HG03280 (cell line): Measurements from ENCODE around the gene ZNG1F.
"Not testable (repeated sequence)": the region's sequence is repeated elsewhere in the genome, so short reads cannot be mapped to it uniquely, and the experiment has no call there.

Experiments
- ATAC-seq: cut with Tn5 transposase; IDR thresholded peaks from one replicate; pipeline ENCODE4 v1.9.1; 2021; ENCODE audit warnings: mild to moderate bottlenecking, moderate library complexity; ENCODE audit not compliant: unreplicated experiment

The ZNG1F gene

DNA sequence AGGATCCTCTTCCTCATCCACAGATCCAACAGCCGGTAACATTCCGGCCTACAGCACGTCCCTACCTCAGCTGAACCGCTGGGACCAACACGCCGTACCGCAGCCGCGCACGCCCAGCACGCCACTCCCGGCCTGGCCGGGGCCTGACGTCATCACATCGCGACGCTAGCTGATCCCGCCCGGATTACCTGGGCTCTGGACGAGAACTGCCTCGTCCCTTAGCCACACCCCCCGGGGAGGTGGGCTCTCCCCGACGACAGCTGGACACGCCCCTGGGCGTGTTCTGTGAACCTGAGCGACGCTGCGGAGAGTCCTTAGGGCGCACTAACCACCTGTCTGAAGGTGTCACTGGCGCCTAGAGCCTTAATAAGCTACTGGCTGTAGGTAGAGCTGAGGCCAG is at the start of gene ZNG1F:
Gene ZNG1F (minus strand): TSS at position 101 of the 400 bp plus-strand sequence. CDS start 59 bp downstream, at position 42.
- ATAC-seq = not testable (repeated sequence)

DNA sequence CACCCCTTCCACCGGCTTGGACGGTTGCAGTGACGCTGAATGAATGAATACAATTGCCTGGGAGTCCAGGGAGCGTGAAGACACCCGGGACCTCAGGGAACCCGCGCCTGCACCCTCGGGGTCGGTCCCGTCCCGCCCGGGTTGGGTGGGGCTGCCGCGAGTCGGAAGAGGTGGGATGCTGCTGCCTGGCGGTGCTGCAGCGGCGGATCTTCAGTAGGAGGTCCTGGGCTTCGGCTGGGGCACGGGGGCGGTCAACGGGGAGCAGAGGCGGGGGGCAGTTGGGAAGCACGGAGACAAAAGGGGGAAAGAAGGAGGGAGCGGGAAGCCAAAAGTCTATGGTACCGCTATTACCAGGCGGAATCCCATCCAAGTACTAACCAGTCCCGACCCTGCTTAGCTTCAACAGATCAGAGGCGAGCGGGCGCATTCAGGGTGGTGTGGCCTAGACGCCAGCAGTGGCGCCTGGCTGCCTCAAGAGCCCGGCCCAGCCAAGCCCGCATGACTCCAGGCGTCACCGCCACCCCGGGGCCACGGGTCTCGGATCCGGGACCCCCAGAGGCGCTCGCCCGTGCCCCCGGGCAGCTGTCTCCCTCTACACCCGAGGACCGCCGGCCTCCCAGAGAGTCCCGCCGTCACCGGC is 48.1 kb upstream of the ZNG1F start:
- not testable (repeated sequence) for ATAC-seq

DNA sequence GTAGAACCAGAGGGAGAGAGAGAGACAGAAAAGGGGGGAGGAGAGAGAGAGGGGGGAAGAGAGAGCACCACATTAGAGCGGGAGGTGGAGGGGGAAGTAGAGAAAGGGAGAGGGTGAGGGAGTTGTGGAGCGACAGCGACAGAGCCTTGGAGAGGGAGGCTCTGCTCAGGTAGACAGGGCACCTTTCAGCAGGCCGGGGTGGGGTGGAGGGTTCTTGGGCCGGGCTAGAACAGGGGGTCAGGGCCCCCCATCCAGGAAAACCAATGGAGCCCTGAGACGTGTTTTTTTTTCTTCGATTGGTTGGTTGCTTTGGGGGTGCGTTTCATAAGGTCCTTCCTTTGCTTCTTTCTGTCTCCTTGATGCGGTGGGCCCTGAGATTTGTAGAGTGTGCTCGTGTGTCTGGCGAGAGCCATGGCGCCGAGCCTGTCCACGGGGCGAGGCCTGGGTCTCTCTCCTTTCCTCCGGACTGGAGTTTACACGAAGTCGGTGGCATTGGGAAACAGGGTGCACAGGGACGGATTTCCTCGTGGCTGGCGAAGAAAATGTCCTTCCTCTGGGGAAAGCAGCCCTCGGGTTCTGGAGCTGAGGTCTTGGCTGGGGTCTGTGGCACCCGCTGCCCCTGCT is 47.5 kb upstream of the ZNG1F start:
- ATAC-seq = not testable (repeated sequence)

DNA sequence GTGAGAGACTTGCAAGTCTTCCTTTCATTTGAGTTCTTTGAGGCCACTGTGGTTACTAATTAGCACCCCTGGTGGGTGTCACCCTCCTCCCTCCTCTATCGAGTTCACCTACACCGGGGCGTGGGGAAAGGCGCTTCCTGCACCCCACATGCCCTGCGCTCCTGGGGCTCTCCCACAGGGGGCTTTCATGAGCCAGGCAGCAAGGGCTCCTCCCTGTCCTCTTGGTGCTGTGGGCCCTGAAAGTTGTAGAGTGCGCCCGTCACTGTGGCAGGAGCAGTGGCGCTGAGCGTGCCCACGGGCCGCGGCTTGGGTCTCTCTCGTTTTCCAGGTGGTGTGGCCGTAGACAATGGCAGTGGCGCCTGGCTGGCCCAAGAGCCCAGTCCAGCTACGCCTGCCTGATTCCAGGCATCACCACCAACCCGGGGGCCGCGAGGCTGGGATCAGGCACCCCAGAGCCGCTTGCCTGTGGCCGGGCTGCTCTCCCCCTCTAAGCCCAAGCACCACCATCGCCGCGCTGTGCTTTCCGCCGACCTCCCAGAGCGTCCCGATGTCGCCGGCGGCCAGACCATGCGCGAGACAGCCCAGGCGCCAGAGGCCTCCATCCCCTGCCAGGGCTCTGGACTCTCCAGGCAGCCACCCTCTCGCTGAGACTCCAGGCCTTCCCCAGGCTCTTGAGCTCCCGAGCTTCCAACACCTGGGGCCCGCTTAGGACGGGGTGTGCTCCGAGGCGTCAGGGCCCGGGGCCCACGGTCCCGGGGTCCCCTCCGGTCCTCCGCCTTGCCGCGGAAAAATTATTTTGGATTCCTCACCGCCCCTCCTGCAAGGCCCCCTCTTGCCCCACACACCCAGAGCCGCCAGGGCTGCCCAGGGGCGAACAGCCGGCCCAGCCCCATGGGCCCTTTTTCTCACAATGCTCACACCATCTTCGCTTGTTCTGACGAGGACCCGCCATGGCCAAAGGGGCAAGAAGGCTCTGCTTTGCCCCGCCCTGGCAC is 46.0 kb upstream of the ZNG1F start:
- ATAC-seq = peak; percentile 100

DNA sequence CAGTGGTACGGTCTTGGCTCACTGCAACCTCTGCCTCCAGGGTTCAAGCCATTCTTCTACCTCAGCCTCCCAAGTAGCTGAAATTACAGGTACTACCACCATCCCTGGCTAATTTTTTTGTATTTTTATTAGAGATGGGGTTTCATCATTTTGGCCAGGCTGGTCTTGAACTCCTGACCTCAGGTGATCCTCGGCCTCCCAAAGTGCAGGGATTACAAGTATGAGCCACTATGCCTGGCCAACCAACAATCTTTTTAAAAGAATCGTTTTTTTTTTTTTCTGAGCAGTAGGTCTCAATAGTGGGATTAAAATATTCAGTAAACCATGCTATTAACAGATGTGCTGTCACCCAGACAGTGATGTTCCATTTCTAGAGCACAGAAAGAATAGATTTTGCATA is 45.1 kb upstream of the ZNG1F start:
- ATAC-seq = not testable (repeated sequence)

DNA sequence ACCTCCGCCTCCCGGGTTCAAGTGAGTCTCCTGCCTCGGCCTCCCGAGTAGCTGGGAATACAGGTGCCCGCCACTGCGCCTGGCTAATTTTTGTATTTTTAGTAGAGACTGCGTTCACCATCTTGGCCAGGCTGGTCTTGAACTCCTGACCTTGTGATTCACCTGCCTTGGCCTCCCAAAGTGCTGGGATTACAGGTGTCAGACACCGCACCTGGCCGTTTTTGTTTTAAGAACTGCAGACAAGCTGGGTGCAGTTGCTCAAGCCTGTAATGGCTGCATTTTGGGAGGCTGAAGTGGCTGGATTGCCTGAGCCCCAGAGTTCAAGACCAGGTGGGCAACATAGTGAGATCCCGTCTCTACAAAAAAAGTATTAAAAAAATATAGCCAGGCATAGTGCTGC is 43.2 kb upstream of the ZNG1F start:
- not testable (repeated sequence) for ATAC-seq

DNA sequence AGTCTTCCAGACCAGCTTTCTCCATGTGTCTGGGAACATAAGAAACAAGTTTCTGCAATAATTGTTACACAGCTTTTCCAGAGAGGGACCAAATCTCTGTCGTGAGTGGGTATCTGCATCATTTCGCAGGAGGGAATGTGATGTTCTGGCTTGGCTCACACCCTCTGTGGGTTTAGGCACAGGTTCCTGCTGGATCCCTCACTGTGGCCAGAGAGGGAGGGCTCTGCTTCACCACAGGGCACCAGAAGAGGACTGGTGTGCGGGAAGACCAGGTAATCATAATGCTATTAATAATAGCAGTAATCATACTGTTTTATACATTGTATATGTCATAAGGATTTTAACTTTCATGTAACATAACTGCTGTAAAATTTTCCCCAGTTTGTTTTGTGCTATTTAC is 41.3 kb upstream of the ZNG1F start:
- not testable (repeated sequence) for ATAC-seq

DNA sequence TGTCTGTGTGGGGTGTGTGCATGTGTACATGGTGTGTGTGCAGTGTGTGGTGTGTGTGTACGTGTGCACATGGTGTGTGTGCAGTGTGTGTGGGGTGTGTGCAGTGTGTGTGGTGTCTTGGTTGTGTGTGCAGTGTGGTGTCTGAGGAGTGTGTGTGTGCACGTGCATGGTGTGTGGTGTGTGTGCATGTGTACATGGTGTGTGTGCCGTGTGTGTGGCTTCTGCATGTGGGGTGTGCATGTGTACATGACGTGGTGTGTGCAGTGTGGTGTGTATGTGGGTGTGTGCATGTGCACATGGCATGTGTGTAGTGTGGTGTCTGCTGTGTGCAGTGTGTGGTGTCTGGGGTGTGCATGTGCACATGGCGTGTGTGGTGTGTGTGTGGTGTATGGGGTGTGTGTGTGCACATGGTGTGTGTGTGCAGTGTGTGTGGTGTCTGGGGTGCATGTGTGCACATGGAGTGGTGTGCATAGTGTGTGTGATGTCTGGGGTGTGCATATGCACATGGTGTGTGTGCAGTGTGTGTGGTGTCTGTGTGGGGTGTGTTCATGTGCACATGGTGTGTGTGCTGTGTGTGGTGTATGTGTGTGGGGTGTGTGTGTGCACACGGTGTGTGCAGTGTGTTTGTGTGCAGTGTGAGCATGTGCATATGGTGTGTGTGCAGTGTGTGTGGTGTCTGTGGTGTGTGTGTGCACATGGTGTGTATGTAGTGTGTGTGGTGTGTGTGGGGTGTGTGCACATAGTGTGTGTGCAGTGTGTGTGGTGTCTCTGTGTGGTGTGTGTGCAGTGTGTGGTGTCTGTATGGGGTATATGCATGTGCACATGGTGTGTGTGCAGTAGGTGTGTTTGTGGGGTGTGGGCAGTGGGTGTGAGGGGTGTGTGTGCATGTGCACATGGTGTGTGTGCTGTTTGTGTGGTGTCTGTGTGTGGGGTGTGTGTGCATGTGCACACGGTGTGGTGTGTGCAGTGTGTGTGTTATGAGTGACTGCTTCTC is 40.6 kb upstream of the ZNG1F start:
- no peak for ATAC-seq

DNA sequence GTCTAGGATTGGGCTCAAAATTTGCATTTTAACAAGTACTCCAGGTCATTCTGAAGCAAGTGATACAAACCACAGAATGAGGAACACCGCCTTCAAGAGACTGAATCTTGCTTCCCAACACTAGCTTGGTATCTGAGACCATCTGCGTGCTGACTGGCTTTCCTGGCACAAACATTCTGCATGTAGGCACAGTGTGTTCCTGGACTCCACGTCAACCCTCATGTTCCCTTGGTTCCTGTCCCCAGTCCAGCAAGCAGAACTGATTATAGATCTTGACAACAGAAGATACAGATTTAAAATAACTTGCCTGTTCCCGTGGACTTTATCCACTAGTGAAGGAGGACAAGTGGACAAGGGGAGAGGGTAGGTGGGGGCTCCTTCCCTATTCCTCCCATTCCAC is 30.7 kb upstream of the ZNG1F start:
- ATAC-seq = not testable (repeated sequence)

DNA sequence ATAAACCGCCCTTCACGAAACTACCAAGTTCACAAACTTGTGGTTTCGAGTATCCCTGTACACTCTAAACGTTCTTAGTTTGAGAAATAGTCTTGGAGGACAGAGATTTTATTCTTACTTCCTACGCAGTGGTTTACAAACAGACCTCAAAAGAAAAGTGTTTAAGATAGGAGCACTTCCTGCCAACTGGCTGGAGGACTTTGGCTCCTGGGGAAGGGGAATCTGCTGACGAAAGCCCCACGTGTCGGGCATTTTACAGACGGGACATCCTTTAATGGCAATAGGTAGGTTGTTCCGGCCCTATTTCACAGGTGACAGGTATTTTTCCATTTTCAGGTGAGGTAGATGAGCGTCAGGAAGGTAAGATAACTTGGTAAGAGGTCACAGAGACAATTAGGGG is 678 bp downstream of the ZNG1F start:
- not testable (repeated sequence) for ATAC-seq

DNA sequence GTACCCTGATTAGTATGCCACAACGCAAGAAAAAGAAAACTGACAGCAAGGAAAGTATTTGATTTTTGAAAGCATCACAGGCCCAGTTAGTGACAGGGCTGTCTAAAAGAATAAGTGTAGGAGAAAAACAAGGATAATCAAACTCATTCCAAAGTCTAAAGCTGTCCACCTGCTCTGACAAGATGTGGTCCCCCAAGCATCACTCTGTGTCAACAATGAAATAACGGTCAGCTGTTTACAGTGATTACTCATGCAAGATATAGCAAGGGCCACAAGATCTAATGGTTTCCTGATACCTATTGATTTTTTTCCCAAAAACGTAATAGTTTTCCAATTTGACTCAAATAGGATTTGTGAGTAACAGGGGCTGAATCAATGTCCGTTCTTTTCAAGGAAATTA is 14.1 kb downstream of the ZNG1F start:
- ATAC-seq = not testable (repeated sequence)

DNA sequence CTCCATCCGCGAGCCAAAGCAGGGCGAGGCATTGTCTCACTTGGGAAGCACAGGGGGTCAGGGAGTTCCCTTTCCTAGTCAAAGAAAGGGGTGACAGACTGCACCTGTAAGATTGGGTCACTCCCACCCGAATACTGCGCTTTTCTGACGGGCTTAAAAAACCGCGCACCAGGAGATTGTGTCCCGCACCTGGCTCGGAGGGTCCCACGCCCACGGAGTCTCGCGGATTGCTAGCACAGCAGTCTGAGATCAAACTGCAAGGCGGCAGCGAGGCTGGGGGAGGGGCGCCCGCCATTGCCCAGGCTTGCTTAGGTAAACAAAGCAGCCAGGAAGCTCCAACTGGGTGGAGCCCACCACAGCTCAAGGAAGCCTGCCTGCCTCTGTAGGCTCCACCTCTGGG is 39.0 kb downstream of the ZNG1F start:
- ATAC-seq = not testable (repeated sequence)

DNA sequence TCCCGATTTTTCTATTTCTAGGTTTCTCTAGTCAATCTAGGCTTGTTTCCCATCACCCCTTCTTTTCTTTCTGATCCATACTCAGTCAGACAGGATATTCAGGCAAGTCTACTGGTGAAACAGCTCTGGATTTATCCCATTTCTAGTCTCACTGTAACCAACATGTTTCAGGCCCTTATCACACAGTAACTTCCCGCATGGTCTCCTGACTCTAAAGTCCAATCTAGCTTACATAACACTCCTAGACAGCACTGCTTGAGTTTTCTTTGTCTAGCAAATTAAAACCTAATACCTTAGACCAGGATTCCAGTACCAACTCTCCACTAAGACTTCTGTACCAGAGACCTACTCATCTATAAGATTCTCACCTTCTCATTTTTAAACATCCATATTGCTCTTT is 47.2 kb downstream of the ZNG1F start:
- ATAC-seq = not testable (repeated sequence)

DNA sequence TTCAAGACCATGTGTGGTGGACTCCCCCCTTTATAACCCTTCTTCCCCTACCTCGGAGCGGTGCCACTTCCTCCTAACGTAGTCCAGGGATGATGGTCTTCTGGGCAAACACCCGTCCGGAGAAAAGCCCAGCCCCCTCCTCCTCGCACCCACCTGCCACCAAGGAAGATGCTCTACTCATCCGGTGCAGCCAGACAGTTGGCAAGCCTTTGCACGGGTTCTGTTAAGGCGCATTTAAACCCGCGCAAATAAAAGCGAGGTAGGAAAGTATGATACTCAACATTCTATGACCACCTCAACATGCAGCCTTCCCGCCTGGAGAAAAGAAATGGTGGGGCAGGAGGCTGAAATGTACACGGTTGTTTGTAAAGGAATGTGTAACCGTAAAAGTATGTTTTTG is 60.5 kb downstream of the ZNG1F start, which contains the start of gene FOXD4L6:
Gene FOXD4L6 (minus strand): TSS at position 101 of the 400 bp plus-strand sequence. CDS start 298 bp downstream, outside the sequence.
- ATAC-seq = not testable (repeated sequence)

DNA sequence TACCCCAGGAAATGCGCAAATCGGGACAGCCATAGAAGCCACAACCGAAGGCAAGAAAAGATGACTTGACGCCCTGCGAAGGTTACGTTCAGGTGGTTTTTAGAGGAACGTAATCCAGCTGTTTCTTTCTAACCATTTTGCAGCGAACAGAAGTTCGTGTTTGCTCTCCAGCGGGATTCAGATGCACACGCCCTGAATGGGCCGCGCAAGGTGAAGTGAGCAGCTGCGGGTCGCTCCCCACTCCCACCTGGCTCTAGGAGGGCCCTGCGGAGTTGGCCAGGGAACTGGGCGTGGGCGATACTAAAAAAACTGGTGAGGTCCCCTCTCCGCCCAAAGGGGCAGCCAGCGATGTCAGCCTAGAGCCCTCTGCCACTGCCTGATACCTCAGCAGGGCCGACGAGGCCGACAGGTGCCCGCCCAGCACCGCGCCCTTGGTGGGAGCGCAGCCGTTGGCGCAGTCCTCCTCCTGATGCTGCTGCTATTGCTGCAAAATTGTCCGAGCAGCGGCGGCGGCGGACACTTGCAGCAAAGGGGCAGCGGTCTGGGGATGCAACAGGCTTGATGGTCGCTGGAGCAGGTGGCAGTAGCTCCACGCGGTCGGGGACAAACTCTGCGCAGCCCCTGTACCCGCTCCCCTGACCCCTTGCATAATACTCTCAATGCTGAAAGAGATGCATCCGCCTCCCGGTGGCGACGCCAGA is 62.2 kb downstream of the ZNG1F start:
- not testable (repeated sequence) for ATAC-seq

DNA sequence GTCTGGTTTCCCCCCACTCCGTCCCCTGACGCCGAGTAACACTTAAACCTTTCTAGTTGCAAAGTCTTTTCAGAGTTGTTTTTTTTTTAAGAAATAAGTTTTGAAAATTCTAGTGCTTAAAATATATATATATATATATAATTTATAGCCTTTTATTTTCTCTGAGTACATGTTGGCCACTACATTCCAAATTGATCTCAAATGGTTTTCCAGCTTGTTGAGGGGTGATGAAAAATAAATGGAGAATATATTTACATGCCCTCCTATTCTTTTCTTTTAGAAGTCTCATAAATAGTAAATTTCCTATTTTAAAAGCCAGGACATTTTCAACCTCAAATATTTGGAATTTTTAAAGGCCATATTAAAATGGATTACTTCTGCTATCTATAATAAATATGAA is 63.2 kb downstream of the ZNG1F start:
- ATAC-seq = not testable (repeated sequence)

DNA sequence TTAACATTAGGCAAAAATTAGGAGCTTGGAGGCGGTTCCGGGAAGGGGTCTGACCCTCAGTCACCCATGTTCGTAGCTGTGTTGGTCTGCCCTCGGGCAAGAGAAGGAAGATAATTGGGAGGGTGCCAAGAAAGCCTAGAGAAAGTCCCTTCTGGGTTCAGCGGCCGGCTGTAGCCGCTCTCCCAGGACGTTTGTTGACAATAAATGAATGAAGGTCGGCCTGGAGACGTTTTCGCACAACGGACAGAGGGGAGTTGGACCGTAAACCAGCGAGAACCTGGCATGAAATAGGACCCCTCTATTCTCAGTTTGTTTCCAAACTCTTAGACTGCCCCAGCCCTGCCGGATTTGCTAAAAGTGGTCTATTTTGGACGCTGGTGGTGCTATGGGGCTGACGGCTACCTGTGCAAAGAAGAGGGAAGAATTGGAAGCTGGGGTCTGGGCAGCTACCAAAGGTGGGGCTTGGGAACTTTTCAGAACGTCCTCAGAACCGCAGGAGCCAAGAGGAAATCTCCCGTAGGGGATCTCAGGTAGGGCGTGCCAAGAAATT is 63.9 kb downstream of the ZNG1F start:
- not testable (repeated sequence) for ATAC-seq

DNA sequence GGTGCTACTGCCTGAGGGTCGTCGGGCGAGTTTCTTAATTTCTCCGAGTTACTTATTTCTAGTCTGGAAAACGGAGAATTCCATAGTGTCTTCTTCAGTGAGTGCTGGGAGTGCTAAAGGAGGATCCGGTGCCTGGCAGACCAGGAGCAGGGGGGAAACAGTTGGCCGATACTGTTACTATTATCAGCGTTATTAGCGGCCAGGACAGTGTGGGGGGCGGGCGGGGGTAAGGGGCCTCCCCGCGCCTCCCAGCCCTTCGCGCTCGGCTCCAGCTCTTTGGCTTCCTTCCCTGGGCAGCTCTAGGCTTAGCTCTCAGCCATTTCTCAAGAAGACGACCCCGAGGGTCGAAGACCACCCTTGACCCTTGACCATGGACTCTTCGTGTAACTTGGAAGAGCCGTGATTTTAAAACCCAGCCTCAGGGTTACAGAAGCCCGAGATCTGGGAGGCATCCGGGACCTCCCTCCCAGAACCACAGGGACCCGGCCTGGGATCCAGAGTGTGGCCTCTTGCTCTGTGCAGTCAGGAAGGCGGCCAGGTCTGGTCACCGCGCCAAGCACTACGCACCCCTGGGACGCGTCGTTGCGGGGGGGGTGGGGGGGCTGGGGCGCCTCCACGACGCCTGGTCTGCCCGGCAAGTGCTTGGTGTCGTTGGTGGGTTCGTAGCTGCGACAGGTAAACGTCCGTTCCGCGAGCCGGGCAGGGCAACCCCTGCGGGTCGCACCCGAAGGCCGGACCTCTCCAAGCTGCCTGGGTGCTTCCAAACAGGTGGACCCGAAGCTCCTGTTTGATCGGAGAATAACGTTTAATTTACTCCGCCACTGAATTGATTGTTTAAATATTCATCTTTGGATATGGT is 64.6 kb downstream of the ZNG1F start:
- not testable (repeated sequence) for ATAC-seq
